Measurements from ENCODE around the gene NID1.
"Not testable (repeated sequence)": the region's sequence is repeated elsewhere in the genome, so short reads cannot be mapped to it uniquely, and the experiment has no call there.

Gene NID1

GRCh38 chr1:235986869-235987268 lies 78.0 kb downstream of the NID1 start:
- Histone ChIP-seq H3K9ac (ENCODE audit: low read depth, low read length) (no peak overlapping the region), H3K4me2 (ENCODE audit: low read length) (no peak overlapping the region), H3K9me3 (replicated peaks; ENCODE audit: low read length) (peaks cover 4% of the 10 kb centered on the region), H3K36me3 (ENCODE audit: insufficient read depth, low read length) (peaks cover 69% of the 10 kb centered on the region), H3K4me3 (ENCODE audit: low read length) (no peak overlapping the region), H3K27me3 (ENCODE audit: control insufficient read depth, insufficient read depth, low read length) (no peaks in the 10 kb centered on the region), H3K4me1 (ENCODE audit: control insufficient read depth, insufficient read depth, low read length) (peaks cover 39% of the 10 kb centered on the region)

- H3K4me1 ChIP-seq (ENCODE audit: control insufficient read depth, insufficient read depth, low read length) = peaks cover 31% of the 10 kb centered on the region
- peaks cover 75% of the 10 kb centered on the region for H3K36me3 ChIP-seq (ENCODE audit: insufficient read depth, low read length)
- peak overlapping the region; percentile 42 for H3K4me3 ChIP-seq (ENCODE audit: low read length)
- peak overlapping the region; percentile 73 for H3K4me2 ChIP-seq (ENCODE audit: low read length)
- H3K9me3 ChIP-seq (replicated peaks; ENCODE audit: low read length) = no peaks in the 10 kb centered on the region
- H3K27me3 ChIP-seq (ENCODE audit: control insufficient read depth, insufficient read depth, low read length) = no peaks in the 10 kb centered on the region
- H3K9ac ChIP-seq (ENCODE audit: low read depth, low read length) = peak overlapping the region; percentile 90
Observed at GRCh38 chr1:235984041-235984825, 80.7 kb downstream of the NID1 start.

GRCh38 chr1:235980976-235981375 lies 83.9 kb downstream of the NID1 start:
- no peak overlapping the region for H3K4me2 ChIP-seq (ENCODE audit: low read length)
- H3K9ac ChIP-seq (ENCODE audit: low read depth, low read length) = no peak overlapping the region
- no peak overlapping the region for H3K4me3 ChIP-seq (ENCODE audit: low read length)
- H3K36me3 ChIP-seq (ENCODE audit: insufficient read depth, low read length) = peaks cover 83% of the 10 kb centered on the region
- peaks cover 9% of the 10 kb centered on the region for H3K9me3 ChIP-seq (replicated peaks; ENCODE audit: low read length)
- H3K4me1 ChIP-seq (ENCODE audit: control insufficient read depth, insufficient read depth, low read length) = peaks cover 30% of the 10 kb centered on the region
- no peaks in the 10 kb centered on the region for H3K27me3 ChIP-seq (ENCODE audit: control insufficient read depth, insufficient read depth, low read length)

GRCh38 chr1:235979716-235980333 lies 85.1 kb downstream of the NID1 start:
- Histone ChIP-seq H3K4me3 (ENCODE audit: low read length) (no peak overlapping the region), H3K9me3 (replicated peaks; ENCODE audit: low read length) (peaks cover 9% of the 10 kb centered on the region), H3K4me1 (ENCODE audit: control insufficient read depth, insufficient read depth, low read length) (peaks cover 18% of the 10 kb centered on the region), H3K9ac (ENCODE audit: low read depth, low read length) (no peak overlapping the region), H3K4me2 (ENCODE audit: low read length) (no peak overlapping the region), H3K36me3 (ENCODE audit: insufficient read depth, low read length) (peaks cover 78% of the 10 kb centered on the region), H3K27me3 (ENCODE audit: control insufficient read depth, insufficient read depth, low read length) (no peaks in the 10 kb centered on the region)

- no peak overlapping the region for H3K9ac ChIP-seq (ENCODE audit: low read depth, low read length)
- no peak overlapping the region for H3K4me3 ChIP-seq (ENCODE audit: low read length)
- peaks cover 9% of the 10 kb centered on the region for H3K9me3 ChIP-seq (replicated peaks; ENCODE audit: low read length)
- H3K27me3 ChIP-seq (ENCODE audit: control insufficient read depth, insufficient read depth, low read length) = no peaks in the 10 kb centered on the region
- peaks cover 85% of the 10 kb centered on the region for H3K36me3 ChIP-seq (ENCODE audit: insufficient read depth, low read length)
- no peak overlapping the region for H3K4me2 ChIP-seq (ENCODE audit: low read length)
- peaks cover 12% of the 10 kb centered on the region for H3K4me1 ChIP-seq (ENCODE audit: control insufficient read depth, insufficient read depth, low read length)
Observed at GRCh38 chr1:235979176-235979575, 85.7 kb downstream of the NID1 start.

- H3K9ac ChIP-seq (ENCODE audit: low read depth, low read length) = no peak overlapping the region
- no peaks in the 10 kb centered on the region for H3K27me3 ChIP-seq (ENCODE audit: control insufficient read depth, insufficient read depth, low read length)
- H3K36me3 ChIP-seq (ENCODE audit: insufficient read depth, low read length) = peaks cover 70% of the 10 kb centered on the region
- H3K4me1 ChIP-seq (ENCODE audit: control insufficient read depth, insufficient read depth, low read length) = peaks cover 12% of the 10 kb centered on the region
- no peak overlapping the region for H3K4me3 ChIP-seq (ENCODE audit: low read length)
- H3K4me2 ChIP-seq (ENCODE audit: low read length) = no peak overlapping the region
- H3K9me3 ChIP-seq (replicated peaks; ENCODE audit: low read length) = peaks cover 9% of the 10 kb centered on the region
Observed at GRCh38 chr1:235976490-235976889, 88.4 kb downstream of the NID1 start.

GRCh38 chr1:235974616-235975015 lies 90.3 kb downstream of the NID1 start:
- H3K4me2 ChIP-seq (ENCODE audit: low read length) = no peak overlapping the region
- H3K36me3 ChIP-seq (ENCODE audit: insufficient read depth, low read length) = peaks cover 51% of the 10 kb centered on the region
- no peaks in the 10 kb centered on the region for H3K27me3 ChIP-seq (ENCODE audit: control insufficient read depth, insufficient read depth, low read length)
- peaks cover 18% of the 10 kb centered on the region for H3K4me1 ChIP-seq (ENCODE audit: control insufficient read depth, insufficient read depth, low read length)
- peaks cover 9% of the 10 kb centered on the region for H3K9me3 ChIP-seq (replicated peaks; ENCODE audit: low read length)
- H3K4me3 ChIP-seq (ENCODE audit: low read length) = no peak overlapping the region
- no peak overlapping the region for H3K9ac ChIP-seq (ENCODE audit: low read depth, low read length)

GRCh38 chr1:235972691-235973090 lies 92.2 kb downstream of the NID1 start:
- Histone ChIP-seq H3K9ac (ENCODE audit: low read depth, low read length) (peak overlapping the region; percentile 94), H3K4me2 (ENCODE audit: low read length) (peak overlapping the region; percentile 83), H3K4me1 (ENCODE audit: control insufficient read depth, insufficient read depth, low read length) (peaks cover 18% of the 10 kb centered on the region), H3K36me3 (ENCODE audit: insufficient read depth, low read length) (peaks cover 32% of the 10 kb centered on the region)
- not testable (repeated sequence) for H3K9me3 ChIP-seq (replicated peaks; ENCODE audit: low read length); H3K27me3 ChIP-seq (ENCODE audit: control insufficient read depth, insufficient read depth, low read length); H3K4me3 ChIP-seq (ENCODE audit: low read length)

GRCh38 chr1:235972311-235972689 lies 92.6 kb downstream of the NID1 start:
- Histone ChIP-seq H3K4me2 (ENCODE audit: low read length) (peak overlapping the region; percentile 83), H3K9me3 (replicated peaks; ENCODE audit: low read length) (peaks cover 2% of the 10 kb centered on the region), H3K27me3 (ENCODE audit: control insufficient read depth, insufficient read depth, low read length) (no peaks in the 10 kb centered on the region), H3K36me3 (ENCODE audit: insufficient read depth, low read length) (peaks cover 28% of the 10 kb centered on the region), H3K4me3 (ENCODE audit: low read length) (peak overlapping the region; percentile 54), H3K4me1 (ENCODE audit: control insufficient read depth, insufficient read depth, low read length) (peaks cover 18% of the 10 kb centered on the region), H3K9ac (ENCODE audit: low read depth, low read length) (peak overlapping the region; percentile 94)

- peak overlapping the region; percentile 83 for H3K4me2 ChIP-seq (ENCODE audit: low read length)
- H3K36me3 ChIP-seq (ENCODE audit: insufficient read depth, low read length) = peaks cover 23% of the 10 kb centered on the region
- H3K27me3 ChIP-seq (ENCODE audit: control insufficient read depth, insufficient read depth, low read length) = no peaks in the 10 kb centered on the region
- no peaks in the 10 kb centered on the region for H3K9me3 ChIP-seq (replicated peaks; ENCODE audit: low read length)
- H3K4me3 ChIP-seq (ENCODE audit: low read length) = peak overlapping the region; percentile 54
- H3K9ac ChIP-seq (ENCODE audit: low read depth, low read length) = peak overlapping the region; percentile 94
- H3K4me1 ChIP-seq (ENCODE audit: control insufficient read depth, insufficient read depth, low read length) = peaks cover 18% of the 10 kb centered on the region
Observed at GRCh38 chr1:235971571-235972310, 93.1 kb downstream of the NID1 start.

- H3K4me3 ChIP-seq (ENCODE audit: low read length) = peak overlapping the region; percentile 26
- H3K27me3 ChIP-seq (ENCODE audit: control insufficient read depth, insufficient read depth, low read length) = no peaks in the 10 kb centered on the region
- peaks cover 15% of the 10 kb centered on the region for H3K36me3 ChIP-seq (ENCODE audit: insufficient read depth, low read length)
- H3K9me3 ChIP-seq (replicated peaks; ENCODE audit: low read length) = no peaks in the 10 kb centered on the region
- H3K4me2 ChIP-seq (ENCODE audit: low read length) = peak overlapping the region; percentile 83
- peak overlapping the region; percentile 94 for H3K9ac ChIP-seq (ENCODE audit: low read depth, low read length)
- peaks cover 18% of the 10 kb centered on the region for H3K4me1 ChIP-seq (ENCODE audit: control insufficient read depth, insufficient read depth, low read length)
Observed at GRCh38 chr1:235971020-235971419, 93.9 kb downstream of the NID1 start.

Data from skeletal muscle satellite cell (primary cell).